Osteoblast (primary cell): ENCODE data around the gene SPATA31C2. TPM values are rescaled to one million over a fixed set of nuclear protein-coding genes. Genes with fewer than 3 reads are reported as not detected.

Source experiments
- DNase-seq: peaks from one replicate; pipeline ENCODE4 v3.0.0; 2011; ENCODE audit warnings: low spot score, mixed read lengths; ENCODE audit not compliant: insufficient read length; ENCODE audit errors: missing footprints
- H2AFZ ChIP-seq: 2 replicates; pipeline ENCODE4 v1.6.0; 2011; ENCODE audit warnings: mild to moderate bottlenecking, low read length
- H3K27ac ChIP-seq: 2 replicates; pipeline ENCODE4 v1.5.1; 2011; ENCODE audit warnings: mild to moderate bottlenecking, low read depth, low read length, moderate library complexity
- H3K27me3 ChIP-seq: 2 replicates; pipeline ENCODE4 v1.6.0; 2012; ENCODE audit warnings: mild to moderate bottlenecking, control low read depth, inconsistent platforms, low read length, moderate library complexity; ENCODE audit not compliant: insufficient read depth
- H3K36me3 ChIP-seq: 2 replicates; pipeline ENCODE4 v1.5.1; 2011; ENCODE audit warnings: mild to moderate bottlenecking, low read length, control low read depth, moderate library complexity; ENCODE audit not compliant: insufficient read depth
- H3K4me1 ChIP-seq: 2 replicates; pipeline ENCODE4 v1.5.1; 2011; ENCODE audit warnings: mild to moderate bottlenecking, low read length, control low read depth, moderate library complexity; ENCODE audit not compliant: insufficient read depth
- H3K4me2 ChIP-seq: 2 replicates; pipeline ENCODE4 v1.6.0; 2011; ENCODE audit warnings: mild to moderate bottlenecking, low read length; ENCODE audit not compliant: insufficient read depth
- H3K4me3 ChIP-seq: fragments of 200-600 bp; sonication (generic); 3 replicates; pipeline ENCODE4 v1.5.1; 2012; ENCODE audit warnings: mild to moderate bottlenecking, low read length, inconsistent platforms; ENCODE audit not compliant: insufficient read depth
- H3K79me2 ChIP-seq: 2 replicates; pipeline ENCODE4 v1.6.0; 2012; ENCODE audit warnings: mild to moderate bottlenecking, low read length, control low read depth, inconsistent platforms; ENCODE audit not compliant: insufficient read depth
- H3K9me3 ChIP-seq: 2 replicates; pipeline ENCODE4 v1.5.1; 2011; ENCODE audit warnings: low read depth, low read length, control low read depth
- H4K20me1 ChIP-seq: 2 replicates; pipeline ENCODE4 v1.6.0; 2012; ENCODE audit warnings: mild to moderate bottlenecking, low read length, control low read depth; ENCODE audit not compliant: insufficient read depth
- total RNA-seq: library from RNA; depleted of rRNA; stranded (reverse); fragments of >200 nt; gene quantifications from 2 replicates; pipeline ENCODE4 v1.2.3, GENCODE V29; 2012
- TF ChIP-seq, protein P1 (sequence below): IDR thresholded peaks from 2 replicates; pipeline ENCODE4 v1.5.1; 2011; ENCODE audit warnings: mild to moderate bottlenecking, low read depth, low read length, moderate library complexity; ENCODE audit errors: extremely low read depth

Gene SPATA31C2
- total RNA-seq, 1 donor, result not detected

GRCh38 chr9:88169700-88170099, 31.4 kb upstream of the SPATA31C2 start:
- H3K4me3 ChIP-seq, result no peak overlapping the region
- H3K4me1 ChIP-seq, result no peaks in the 10 kb centered on the region
- no peak overlapping the region for H3K4me2 ChIP-seq
- no peak overlapping the region for H3K27ac ChIP-seq
- no peaks in the 10 kb centered on the region for H3K27me3 ChIP-seq
- no peaks in the 10 kb centered on the region for H3K36me3 ChIP-seq
- H4K20me1 ChIP-seq, result no peaks in the 10 kb centered on the region
- TF ChIP-seq, protein P1, sequence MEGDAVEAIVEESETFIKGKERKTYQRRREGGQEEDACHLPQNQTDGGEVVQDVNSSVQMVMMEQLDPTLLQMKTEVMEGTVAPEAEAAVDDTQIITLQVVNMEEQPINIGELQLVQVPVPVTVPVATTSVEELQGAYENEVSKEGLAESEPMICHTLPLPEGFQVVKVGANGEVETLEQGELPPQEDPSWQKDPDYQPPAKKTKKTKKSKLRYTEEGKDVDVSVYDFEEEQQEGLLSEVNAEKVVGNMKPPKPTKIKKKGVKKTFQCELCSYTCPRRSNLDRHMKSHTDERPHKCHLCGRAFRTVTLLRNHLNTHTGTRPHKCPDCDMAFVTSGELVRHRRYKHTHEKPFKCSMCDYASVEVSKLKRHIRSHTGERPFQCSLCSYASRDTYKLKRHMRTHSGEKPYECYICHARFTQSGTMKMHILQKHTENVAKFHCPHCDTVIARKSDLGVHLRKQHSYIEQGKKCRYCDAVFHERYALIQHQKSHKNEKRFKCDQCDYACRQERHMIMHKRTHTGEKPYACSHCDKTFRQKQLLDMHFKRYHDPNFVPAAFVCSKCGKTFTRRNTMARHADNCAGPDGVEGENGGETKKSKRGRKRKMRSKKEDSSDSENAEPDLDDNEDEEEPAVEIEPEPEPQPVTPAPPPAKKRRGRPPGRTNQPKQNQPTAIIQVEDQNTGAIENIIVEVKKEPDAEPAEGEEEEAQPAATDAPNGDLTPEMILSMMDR, result no peak
- DNase-seq, result no peak
- H3K79me2 ChIP-seq, result no peaks in the 10 kb centered on the region
- H3K9me3 ChIP-seq, result no peaks in the 10 kb centered on the region
- H2AFZ ChIP-seq, result no peak overlapping the region

DNA sequence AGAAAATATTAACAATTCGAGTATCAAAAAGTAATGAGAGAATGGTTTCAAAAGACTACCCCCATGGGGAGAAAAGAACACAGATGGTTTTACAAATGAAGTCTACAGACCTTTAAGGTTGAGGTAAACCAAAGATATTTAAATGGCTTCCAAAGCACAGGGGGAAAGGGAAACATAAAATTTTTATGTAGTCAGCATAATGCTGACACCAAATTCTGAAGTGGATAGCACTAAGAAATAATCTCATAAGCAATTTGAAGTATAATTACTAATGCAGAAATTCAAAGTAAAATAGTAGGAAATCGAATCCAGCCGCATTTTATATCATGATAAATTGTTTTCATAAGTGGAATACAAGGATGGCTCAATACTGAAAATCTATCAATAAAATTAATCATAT, 30.3 kb upstream of the SPATA31C2 start:
- Histone ChIP-seq H3K27me3 (no peaks in the 10 kb centered on the region), H4K20me1 (no peaks in the 10 kb centered on the region), H3K4me2 (no peak overlapping the region), H2AFZ (no peak overlapping the region), H3K4me3 (no peak overlapping the region), H3K36me3 (no peaks in the 10 kb centered on the region), H3K79me2 (no peaks in the 10 kb centered on the region), H3K27ac (no peak overlapping the region), H3K9me3 (no peaks in the 10 kb centered on the region), H3K4me1 (no peaks in the 10 kb centered on the region)
- TF ChIP-seq, protein P1, result no peak
- no peak for DNase-seq

DNA sequence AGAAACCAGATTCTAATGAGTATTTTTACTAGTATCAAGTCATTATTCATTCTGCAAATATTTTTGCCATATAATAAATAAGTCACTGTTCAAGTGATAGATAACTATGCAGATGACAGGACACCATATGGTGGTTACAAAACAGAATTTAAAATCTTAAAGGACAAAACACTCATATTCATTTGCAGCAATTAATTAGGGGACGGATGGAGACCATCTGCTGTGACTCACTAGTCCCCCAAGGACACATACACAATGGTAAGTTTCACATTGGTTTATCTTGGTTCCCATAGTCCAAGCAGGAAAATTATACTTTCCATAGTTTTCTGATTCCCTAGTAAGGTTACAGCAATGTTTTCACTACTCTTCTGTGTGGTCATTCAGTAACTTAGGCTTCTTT, 28.4 kb upstream of the SPATA31C2 start:
- Histone ChIP-seq H3K36me3 (no peaks in the 10 kb centered on the region), H3K9me3 (no peaks in the 10 kb centered on the region), H2AFZ (no peak overlapping the region), H3K79me2 (no peaks in the 10 kb centered on the region), H3K4me1 (no peaks in the 10 kb centered on the region), H3K4me3 (no peak overlapping the region), H3K27me3 (no peaks in the 10 kb centered on the region), H3K4me2 (no peak overlapping the region), H4K20me1 (no peaks in the 10 kb centered on the region), H3K27ac (no peak overlapping the region)
- no peak for DNase-seq
- TF ChIP-seq, protein P1, result no peak

GRCh38 chr9:88164850-88165249, 26.6 kb upstream of the SPATA31C2 start:
- no peaks in the 10 kb centered on the region for H3K4me1 ChIP-seq
- H2AFZ ChIP-seq, result no peak overlapping the region
- no peak overlapping the region for H3K4me3 ChIP-seq
- H3K36me3 ChIP-seq, result no peaks in the 10 kb centered on the region
- peaks cover 7% of the 10 kb centered on the region for H3K27me3 ChIP-seq
- H4K20me1 ChIP-seq, result no peaks in the 10 kb centered on the region
- DNase-seq, result no peak
- H3K27ac ChIP-seq, result no peak overlapping the region
- TF ChIP-seq, protein P1, result no peak
- H3K4me2 ChIP-seq, result no peak overlapping the region
- no peaks in the 10 kb centered on the region for H3K9me3 ChIP-seq
- H3K79me2 ChIP-seq, result no peaks in the 10 kb centered on the region
